Measurements from ENCODE around the gene CPD. TPM values are rescaled to one million over a fixed set of nuclear protein-coding genes. Genes with fewer than 3 reads are reported as not detected.

CPD gene
- total and polyA plus RNA-seq, 2 of the 13 experiments (the other 11 are each of a cell fraction or from before 2014, with no cell fraction given): 46.1 to 72.3 TPM

GRCh38 chr17:30337393-30337999 lies 41.2 kb upstream of the CPD start (continued):
- TF ChIP-seq ZNF337 (CRISPR knock-in tag; IDR thresholded peaks at IDR 0.05; ENCODE audit: borderline replicate concordance, low read depth): 0 out of 2 replicates have a peak, but pooled peaks have one; percentile 56
- TF ChIP-seq SMARCC2 (IDR thresholded peaks at IDR 0.05): no peak
- TF ChIP-seq ZNF101 (CRISPR knock-in tag; IDR thresholded peaks at IDR 0.05; ENCODE audit: borderline replicate concordance, low read depth): no peak
- TF ChIP-seq FOXC1 (CRISPR knock-in tag; IDR thresholded peaks at IDR 0.05; ENCODE audit: borderline replicate concordance): no peak
- no peak for TF ChIP-seq TFE3 (CRISPR knock-in tag; IDR thresholded peaks at IDR 0.05)
- TF ChIP-seq ZKSCAN1 (IDR thresholded peaks at IDR 0.05; ENCODE audit: low read length): no peak
- no peak for TF ChIP-seq ZNF790 (CRISPR knock-in tag; IDR thresholded peaks at IDR 0.05; ENCODE audit: borderline replicate concordance)
- peak; percentile 84; the same call in 1 of the 2 replicates for TF ChIP-seq ZNF34 (CRISPR knock-in tag; IDR thresholded peaks at IDR 0.05; ENCODE audit: borderline replicate concordance)
- TF ChIP-seq ZMYM4 (CRISPR knock-in tag; IDR thresholded peaks at IDR 0.05): peak; percentile 65
- no peak for TF ChIP-seq PAWR (CRISPR knock-in tag; IDR thresholded peaks at IDR 0.05; ENCODE audit: borderline replicate concordance)
- TF ChIP-seq FOXP4 (CRISPR knock-in tag; IDR thresholded peaks at IDR 0.05): peak; percentile 48; the same call in 1 of the 2 replicates
- no peak for TF ChIP-seq ZNF296 (CRISPR knock-in tag; conservative IDR thresholded peaks at IDR 0.05)
- TF ChIP-seq CREB1 (IDR thresholded peaks at IDR 0.05): no peak
- peak; percentile 55; the same call in 1 of the 2 replicates for TF ChIP-seq CREB1 (CRISPR knock-in tag; IDR thresholded peaks at IDR 0.05)
- no peak for TF ChIP-seq FOXO4 (CRISPR knock-in tag; conservative IDR thresholded peaks at IDR 0.05)
- TF ChIP-seq ZNF629 (CRISPR knock-in tag; conservative IDR thresholded peaks at IDR 0.05): peak; percentile 27; the same call in 1 of the 2 replicates
- peak; percentile 20 to 49; a peak in 2 of 4 replicates for TF ChIP-seq HMGXB4 (CRISPR knock-in tag; IDR thresholded peaks at IDR 0.05; ENCODE audit: borderline replicate concordance in 1 of 2, low read depth in 1 of 2)
- TF ChIP-seq ZNF138 (CRISPR knock-in tag; IDR thresholded peaks at IDR 0.05; ENCODE audit: low read depth): no peak
- peak; percentile 66; the same call in 1 of the 2 replicates for TF ChIP-seq ZFY (CRISPR knock-in tag; IDR thresholded peaks at IDR 0.05)
- no peak for TF ChIP-seq MTERF4 (CRISPR knock-in tag; IDR thresholded peaks at IDR 0.05)
- no peak for TF ChIP-seq ZFP36L2 (CRISPR knock-in tag; IDR thresholded peaks at IDR 0.05)
